Right lobe of liver (tissue), 4 donors: ENCODE measurements around the gene KCNT2.

Experiments used
- POLR2A ChIP-seq: fragments of 450-650 bp; IDR thresholded peaks from one replicate; pipeline ENCODE4 v1.6.1; 2017; ENCODE audit warnings: antibody characterized with exemption, mild to moderate bottlenecking
- TF ChIP-seq, protein P1 (sequence below), 4 donors: fragments of 200-600 bp in 3 of 4; fragments of 450-650 bp in 1 of 4; IDR thresholded peaks; one replicate each; pipeline versions ENCODE4 v1.5.1 to v1.8.0; 2016 to 2022; ENCODE audit warnings: antibody characterized with exemption in 4 of 4, mild to moderate bottlenecking in 2 of 4
- donor health status: DM: no; HTN: no; CAD: no.
- donor health status: DM: no; HTN: no; CAD: no.
- donor health status: DM: no; HTN: yes; CAD: no.

DNA sequence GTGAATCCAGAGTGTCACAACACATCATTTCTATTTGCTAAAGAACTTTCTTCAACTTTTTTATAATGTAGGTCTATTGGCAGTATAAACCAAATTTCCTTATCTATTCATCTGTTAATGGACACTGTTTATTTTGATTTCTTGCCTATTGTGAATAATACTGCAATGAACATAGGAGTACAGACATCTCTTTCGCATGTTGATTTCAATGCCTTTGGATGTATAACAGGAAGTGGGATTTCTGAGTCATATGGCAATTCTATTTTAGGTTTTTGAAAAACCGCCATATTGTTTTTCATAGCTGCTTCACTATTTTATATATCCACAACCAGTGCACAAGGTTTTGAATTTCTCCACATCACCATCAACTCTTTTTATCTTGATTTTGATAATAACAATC is 198.7 kb downstream of the KCNT2 start:
- TF ChIP-seq, protein P1, sequence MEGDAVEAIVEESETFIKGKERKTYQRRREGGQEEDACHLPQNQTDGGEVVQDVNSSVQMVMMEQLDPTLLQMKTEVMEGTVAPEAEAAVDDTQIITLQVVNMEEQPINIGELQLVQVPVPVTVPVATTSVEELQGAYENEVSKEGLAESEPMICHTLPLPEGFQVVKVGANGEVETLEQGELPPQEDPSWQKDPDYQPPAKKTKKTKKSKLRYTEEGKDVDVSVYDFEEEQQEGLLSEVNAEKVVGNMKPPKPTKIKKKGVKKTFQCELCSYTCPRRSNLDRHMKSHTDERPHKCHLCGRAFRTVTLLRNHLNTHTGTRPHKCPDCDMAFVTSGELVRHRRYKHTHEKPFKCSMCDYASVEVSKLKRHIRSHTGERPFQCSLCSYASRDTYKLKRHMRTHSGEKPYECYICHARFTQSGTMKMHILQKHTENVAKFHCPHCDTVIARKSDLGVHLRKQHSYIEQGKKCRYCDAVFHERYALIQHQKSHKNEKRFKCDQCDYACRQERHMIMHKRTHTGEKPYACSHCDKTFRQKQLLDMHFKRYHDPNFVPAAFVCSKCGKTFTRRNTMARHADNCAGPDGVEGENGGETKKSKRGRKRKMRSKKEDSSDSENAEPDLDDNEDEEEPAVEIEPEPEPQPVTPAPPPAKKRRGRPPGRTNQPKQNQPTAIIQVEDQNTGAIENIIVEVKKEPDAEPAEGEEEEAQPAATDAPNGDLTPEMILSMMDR (IDR thresholded peaks at IDR 0.05), result no peak
- TF ChIP-seq POLR2A, result no peak
